Glutamatergic neuron (in vitro differentiated cells): ENCODE measurements around the gene KRT7. TPM values are rescaled to one million over a fixed set of nuclear protein-coding genes. Genes with fewer than 3 reads are reported as not detected.

ENCODE experiments used
- DNase-seq: peaks from one replicate; pipeline ENCODE4 v3.0.0; 2022
- H3K27ac Mint-ChIP-seq: one replicate; pipeline ENCODE4 v1.8.0; 2020; ENCODE audit warnings: mild to moderate bottlenecking, mixed read lengths, inconsistent platforms; ENCODE audit not compliant: unreplicated experiment
- H3K27me3 Mint-ChIP-seq: one replicate; pipeline ENCODE4 v1.8.0; 2020; ENCODE audit warnings: mild to moderate bottlenecking, moderate library complexity, mixed read lengths, inconsistent platforms; ENCODE audit not compliant: unreplicated experiment
- H3K36me3 Mint-ChIP-seq: one replicate; pipeline ENCODE4 v1.8.0; 2020; ENCODE audit warnings: mild to moderate bottlenecking, mixed read lengths, inconsistent platforms; ENCODE audit not compliant: unreplicated experiment
- H3K4me1 Mint-ChIP-seq: one replicate; pipeline ENCODE4 v1.8.0; 2020; ENCODE audit warnings: mild to moderate bottlenecking, low read depth, mixed read lengths, inconsistent platforms; ENCODE audit not compliant: unreplicated experiment
- H3K4me3 Mint-ChIP-seq: one replicate; pipeline ENCODE4 v1.8.0; 2020; ENCODE audit warnings: mild to moderate bottlenecking, mixed read lengths, inconsistent platforms; ENCODE audit not compliant: unreplicated experiment
- H3K9me3 Mint-ChIP-seq: one replicate; pipeline ENCODE4 v1.8.0; 2020; ENCODE audit warnings: mild to moderate bottlenecking, moderate library complexity, mixed read lengths, inconsistent platforms; ENCODE audit not compliant: unreplicated experiment
- total RNA-seq: library from RNA; stranded (reverse); fragmentation: NEBNext Ultra II Directional; extraction: Animal tissue kit (Norgen Biotek cat#: 25700); gene quantifications from one replicate; pipeline ENCODE4 v1.2.1, GENCODE V29; 2021; ENCODE audit not compliant: unreplicated experiment
- TF ChIP-seq, protein P1 (sequence below): fragments of 200-600 bp; sonication (generic); IDR thresholded peaks from one replicate; pipeline ENCODE4 v1.5.0; 2021; ENCODE audit not compliant: partially characterized antibody, unreplicated experiment

Gene KRT7
- total RNA-seq, 1 donor from 2014 or later: not detected

DNA sequence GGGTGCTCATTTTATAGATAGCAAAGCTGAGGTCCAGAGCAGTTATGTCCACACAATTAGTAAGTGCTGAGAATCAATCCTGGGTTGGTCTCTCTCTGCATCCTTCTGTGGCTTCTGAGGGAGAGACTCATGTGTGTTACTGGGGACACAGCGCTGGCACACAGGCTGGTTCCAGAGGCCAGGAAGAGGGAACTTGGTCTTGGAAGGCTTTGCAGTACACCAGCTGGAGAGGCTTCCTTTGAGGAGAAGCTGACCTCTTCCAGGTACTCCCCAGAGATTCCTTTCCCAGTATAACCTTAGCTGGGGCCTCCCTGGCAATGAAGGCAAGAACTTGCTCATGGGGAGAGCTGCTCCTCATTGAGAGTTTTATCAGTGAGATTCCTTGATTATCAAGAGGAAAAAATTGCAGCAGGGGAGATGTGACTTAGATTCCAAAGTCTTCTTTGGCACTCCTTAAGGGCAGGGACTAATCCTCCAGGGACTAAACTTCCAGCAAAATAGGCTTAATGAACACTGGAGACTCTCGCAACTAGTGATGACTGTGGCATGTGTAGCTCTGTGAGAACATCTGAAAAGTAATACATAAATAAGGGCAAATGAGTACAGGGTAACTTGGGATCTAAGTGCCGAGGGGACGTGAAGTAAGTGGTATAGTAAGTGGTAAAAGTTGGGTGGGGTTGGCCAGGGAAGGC is 27.3 kb upstream of the KRT7 start:
- peaks cover 4% of the 10 kb centered on the region for H3K4me1 Mint-ChIP-seq
- no peaks in the 10 kb centered on the region for H3K36me3 Mint-ChIP-seq
- no peak overlapping the region for H3K4me3 Mint-ChIP-seq
- TF ChIP-seq, protein P1, sequence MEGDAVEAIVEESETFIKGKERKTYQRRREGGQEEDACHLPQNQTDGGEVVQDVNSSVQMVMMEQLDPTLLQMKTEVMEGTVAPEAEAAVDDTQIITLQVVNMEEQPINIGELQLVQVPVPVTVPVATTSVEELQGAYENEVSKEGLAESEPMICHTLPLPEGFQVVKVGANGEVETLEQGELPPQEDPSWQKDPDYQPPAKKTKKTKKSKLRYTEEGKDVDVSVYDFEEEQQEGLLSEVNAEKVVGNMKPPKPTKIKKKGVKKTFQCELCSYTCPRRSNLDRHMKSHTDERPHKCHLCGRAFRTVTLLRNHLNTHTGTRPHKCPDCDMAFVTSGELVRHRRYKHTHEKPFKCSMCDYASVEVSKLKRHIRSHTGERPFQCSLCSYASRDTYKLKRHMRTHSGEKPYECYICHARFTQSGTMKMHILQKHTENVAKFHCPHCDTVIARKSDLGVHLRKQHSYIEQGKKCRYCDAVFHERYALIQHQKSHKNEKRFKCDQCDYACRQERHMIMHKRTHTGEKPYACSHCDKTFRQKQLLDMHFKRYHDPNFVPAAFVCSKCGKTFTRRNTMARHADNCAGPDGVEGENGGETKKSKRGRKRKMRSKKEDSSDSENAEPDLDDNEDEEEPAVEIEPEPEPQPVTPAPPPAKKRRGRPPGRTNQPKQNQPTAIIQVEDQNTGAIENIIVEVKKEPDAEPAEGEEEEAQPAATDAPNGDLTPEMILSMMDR: no peak
- DNase-seq: no peak
- peaks cover 4% of the 10 kb centered on the region for H3K9me3 Mint-ChIP-seq
- peaks cover 14% of the 10 kb centered on the region for H3K27me3 Mint-ChIP-seq
- no peak overlapping the region for H3K27ac Mint-ChIP-seq

GRCh38 chr12:52206304-52207040 is 26.6 kb upstream of the KRT7 start:
- no peaks in the 10 kb centered on the region for H3K36me3 Mint-ChIP-seq
- H3K9me3 Mint-ChIP-seq: peaks cover 2% of the 10 kb centered on the region
- peaks cover 13% of the 10 kb centered on the region for H3K27me3 Mint-ChIP-seq
- DNase-seq: no peak
- peaks cover 4% of the 10 kb centered on the region for H3K4me1 Mint-ChIP-seq
- H3K4me3 Mint-ChIP-seq: no peak overlapping the region
- TF ChIP-seq, protein P1: no peak
- no peak overlapping the region for H3K27ac Mint-ChIP-seq

GRCh38 chr12:52207106-52207505 is 25.9 kb upstream of the KRT7 start:
- no peak for DNase-seq
- peaks cover 1% of the 10 kb centered on the region for H3K9me3 Mint-ChIP-seq
- no peaks in the 10 kb centered on the region for H3K36me3 Mint-ChIP-seq
- H3K4me1 Mint-ChIP-seq: peaks cover 4% of the 10 kb centered on the region
- no peak overlapping the region for H3K27ac Mint-ChIP-seq
- peaks cover 12% of the 10 kb centered on the region for H3K27me3 Mint-ChIP-seq
- no peak overlapping the region for H3K4me3 Mint-ChIP-seq
- TF ChIP-seq, protein P1: no peak

- H3K4me1 Mint-ChIP-seq: peaks cover 2% of the 10 kb centered on the region
Measured at GRCh38 chr12:52207895-52208294, 25.1 kb upstream of the KRT7 start.

More at GRCh38 chr12:52207895-52208294, 25.1 kb upstream of the KRT7 start:
- no peak overlapping the region for H3K4me3 Mint-ChIP-seq
- peak; percentile 16 for DNase-seq
- H3K27ac Mint-ChIP-seq: no peak overlapping the region
- TF ChIP-seq, protein P1: no peak
- no peaks in the 10 kb centered on the region for H3K36me3 Mint-ChIP-seq
- no peaks in the 10 kb centered on the region for H3K9me3 Mint-ChIP-seq
- peaks cover 10% of the 10 kb centered on the region for H3K27me3 Mint-ChIP-seq
